ENCODE data around the gene FAM174C.

The FAM174C gene

GRCh38 chr19:1229056-1229923 lies 46.0 kb upstream of the FAM174C start:
- no peak overlapping the region for H3K4me3 ChIP-seq (ENCODE audit: control insufficient read depth, low read depth, low read length)
- no peak for DNase-seq (ENCODE audit: low read depth)
- TF ChIP-seq CTCF (IDR thresholded peaks at IDR 0.05; ENCODE audit: control insufficient read depth, insufficient read depth, low read depth, low read length, missing control alignments) = no peak

GRCh38 chr19:1229924-1230782 lies 45.2 kb upstream of the FAM174C start:
- H3K4me3 ChIP-seq (ENCODE audit: control insufficient read depth, low read depth, low read length) = no peak overlapping the region
- no peak for DNase-seq (ENCODE audit: low read depth)
- TF ChIP-seq CTCF (IDR thresholded peaks at IDR 0.05; ENCODE audit: control insufficient read depth, insufficient read depth, low read depth, low read length, missing control alignments) = no peak

- no peak for TF ChIP-seq CTCF (IDR thresholded peaks at IDR 0.05; ENCODE audit: control insufficient read depth, insufficient read depth, low read depth, low read length, missing control alignments)
Observed at GRCh38 chr19:1230783-1231489, 44.4 kb upstream of the FAM174C start.

GRCh38 chr19:1231729-1232637 lies 43.3 kb upstream of the FAM174C start:
- H3K4me3 ChIP-seq (ENCODE audit: control insufficient read depth, low read depth, low read length) = no peak overlapping the region
- TF ChIP-seq CTCF (IDR thresholded peaks at IDR 0.05; ENCODE audit: control insufficient read depth, insufficient read depth, low read depth, low read length, missing control alignments) = no peak
- DNase-seq (ENCODE audit: low read depth) = no peak

More at GRCh38 chr19:1230783-1231489, 44.4 kb upstream of the FAM174C start:
- H3K4me3 ChIP-seq (ENCODE audit: control insufficient read depth, low read depth, low read length) = no peak overlapping the region
- no peak for DNase-seq (ENCODE audit: low read depth)

GRCh38 chr19:1232652-1233072 lies 42.7 kb upstream of the FAM174C start:
- DNase-seq (ENCODE audit: low read depth) = no peak
- no peak overlapping the region for H3K4me3 ChIP-seq (ENCODE audit: control insufficient read depth, low read depth, low read length)
- no peak for TF ChIP-seq CTCF (IDR thresholded peaks at IDR 0.05; ENCODE audit: control insufficient read depth, insufficient read depth, low read depth, low read length, missing control alignments)
